HL-60 (cell line): ENCODE results near the gene AK8.

Experiments used
- POLR2AphosphoS5 ChIP-seq: IDR thresholded peaks from 2 replicates; pipeline ENCODE4 v1.6.1; 2012; ENCODE audit warnings: low read depth
- TF ChIP-seq, protein P1 (sequence below): IDR thresholded peaks from one replicate; pipeline ENCODE4 v1.5.1; 2011; ENCODE audit warnings: low read length, control low read depth, inconsistent platforms; ENCODE audit not compliant: insufficient read depth

- TF ChIP-seq, protein P1, sequence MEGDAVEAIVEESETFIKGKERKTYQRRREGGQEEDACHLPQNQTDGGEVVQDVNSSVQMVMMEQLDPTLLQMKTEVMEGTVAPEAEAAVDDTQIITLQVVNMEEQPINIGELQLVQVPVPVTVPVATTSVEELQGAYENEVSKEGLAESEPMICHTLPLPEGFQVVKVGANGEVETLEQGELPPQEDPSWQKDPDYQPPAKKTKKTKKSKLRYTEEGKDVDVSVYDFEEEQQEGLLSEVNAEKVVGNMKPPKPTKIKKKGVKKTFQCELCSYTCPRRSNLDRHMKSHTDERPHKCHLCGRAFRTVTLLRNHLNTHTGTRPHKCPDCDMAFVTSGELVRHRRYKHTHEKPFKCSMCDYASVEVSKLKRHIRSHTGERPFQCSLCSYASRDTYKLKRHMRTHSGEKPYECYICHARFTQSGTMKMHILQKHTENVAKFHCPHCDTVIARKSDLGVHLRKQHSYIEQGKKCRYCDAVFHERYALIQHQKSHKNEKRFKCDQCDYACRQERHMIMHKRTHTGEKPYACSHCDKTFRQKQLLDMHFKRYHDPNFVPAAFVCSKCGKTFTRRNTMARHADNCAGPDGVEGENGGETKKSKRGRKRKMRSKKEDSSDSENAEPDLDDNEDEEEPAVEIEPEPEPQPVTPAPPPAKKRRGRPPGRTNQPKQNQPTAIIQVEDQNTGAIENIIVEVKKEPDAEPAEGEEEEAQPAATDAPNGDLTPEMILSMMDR: no peak
- TF ChIP-seq POLR2AphosphoS5: no peak
These were observed 3.7 kb upstream of the AK8 start for GRCh38 chr9:132881826-132882225.
